Activated CD4-positive, alpha-beta T cell treated with anti-CD3 and anti-CD28 coated beads, Interleukin-2, amount 10 ng/mL, durations not matched to agents 24 days and 14 days (primary cell): ENCODE measurements around the gene IFNA17. TPM values are rescaled to one million over a fixed set of nuclear protein-coding genes. Genes with fewer than 3 reads are reported as not detected.
A peak's percentile ranks its signal among the peaks of the same experiment; 100 is the strongest.
"Not testable (repeated sequence)": the region's sequence is repeated elsewhere in the genome, so short reads cannot be mapped to it uniquely, and the experiment has no call there.

Experiments used
- DNase-seq: peaks from one replicate; pipeline ENCODE4 v3.0.0; 2022
- H3K27ac Mint-ChIP-seq: one replicate; pipeline ENCODE4 v1.8.0; 2022; ENCODE audit warnings: mild to moderate bottlenecking, mixed read lengths
- H3K27me3 Mint-ChIP-seq: one replicate; pipeline ENCODE4 v1.8.0; 2022; ENCODE audit warnings: mixed read lengths
- H3K36me3 Mint-ChIP-seq: one replicate; pipeline ENCODE4 v1.8.0; 2022; ENCODE audit warnings: low read depth, mild to moderate bottlenecking, mixed read lengths
- H3K4me1 Mint-ChIP-seq: one replicate; pipeline ENCODE4 v1.8.0; 2021; ENCODE audit warnings: mixed read lengths
- H3K4me3 Mint-ChIP-seq: one replicate; pipeline ENCODE4 v1.8.0; 2022; ENCODE audit warnings: mild to moderate bottlenecking, moderate library complexity, mixed read lengths
- H3K9me3 Mint-ChIP-seq: one replicate; pipeline ENCODE4 v1.8.0; 2021; ENCODE audit warnings: mixed read lengths
- intact Hi-C: fragments of 100-400 bp; cut with micrococcal nuclease; formaldehyde crosslinking; loops from one replicate; pipeline ENCODE4 v1.15.1; 2023
- total RNA-seq: library from RNA; stranded (reverse); gene quantifications from 2 replicates; pipeline ENCODE4 v1.2.3, GENCODE V29; 2022

Gene IFNA17
- total RNA-seq, 1 donor from 2014 or later, result not detected

GRCh38 chr9:21235468-21236359 is 7.7 kb upstream of the IFNA17 start:
- not testable (repeated sequence) for H3K36me3 Mint-ChIP-seq, H3K4me3 Mint-ChIP-seq, H3K27ac Mint-ChIP-seq, H3K4me1 Mint-ChIP-seq, H3K9me3 Mint-ChIP-seq
- peaks cover 22% of the 10 kb centered on the region for H3K27me3 Mint-ChIP-seq
- peak; percentile 72 for DNase-seq
- intact Hi-C loops, result loop anchor here (10.0 kb wide), 2 partner anchors 159 to 559 kb away; no protein-coding TSS in a partner anchor

- Mint-ChIP-seq H3K27ac (no peak overlapping the region), H3K9me3 (no peaks in the 10 kb centered on the region), H3K4me1 (peaks cover 2% of the 10 kb centered on the region), H3K4me3 (no peak overlapping the region), H3K36me3 (no peaks in the 10 kb centered on the region), H3K27me3 (peaks cover 22% of the 10 kb centered on the region)
- DNase-seq, result no peak
- intact Hi-C loops, result loop anchor here (10.0 kb wide), 2 partner anchors 161 to 561 kb away; no protein-coding TSS in a partner anchor
Observed at GRCh38 chr9:21234153-21234687, 6.2 kb upstream of the IFNA17 start.

- intact Hi-C loops, result loop anchor here (10.0 kb wide), 2 partner anchors 162 to 562 kb away; no protein-coding TSS in a partner anchor
- Mint-ChIP-seq H3K9me3 (no peaks in the 10 kb centered on the region), H3K27ac (no peak overlapping the region), H3K27me3 (peaks cover 18% of the 10 kb centered on the region), H3K4me1 (peaks cover 2% of the 10 kb centered on the region), H3K36me3 (no peaks in the 10 kb centered on the region), H3K4me3 (no peak overlapping the region)
- DNase-seq, result no peak
Observed at GRCh38 chr9:21233258-21233657, 5.2 kb upstream of the IFNA17 start.

- not testable (repeated sequence) for H3K4me3 Mint-ChIP-seq, H3K9me3 Mint-ChIP-seq, H3K27ac Mint-ChIP-seq, DNase-seq, H3K36me3 Mint-ChIP-seq, H3K4me1 Mint-ChIP-seq
- H3K27me3 Mint-ChIP-seq, result peaks cover 44% of the 10 kb centered on the region
- intact Hi-C loops, result loop anchor here (10.0 kb wide), 1 partner anchor 108 kb away; no protein-coding TSS in a partner anchor
Observed at GRCh38 chr9:21217211-21217610, 10.8 kb downstream of the IFNA17 start, which contains the start of gene IFNA16. TSS of gene IFNA16 (minus strand) at chr9:21217311. CDS start at chr9:21217305, 6 bp downstream.

GRCh38 chr9:21213411-21214326 is 14.4 kb downstream of the IFNA17 start:
- intact Hi-C loops, result loop anchor here (10.0 kb wide), 1 partner anchor 111 kb away; no protein-coding TSS in a partner anchor
- not testable (repeated sequence) for H3K36me3 Mint-ChIP-seq, H3K27ac Mint-ChIP-seq, DNase-seq, H3K4me1 Mint-ChIP-seq, H3K9me3 Mint-ChIP-seq, H3K4me3 Mint-ChIP-seq
- H3K27me3 Mint-ChIP-seq, result peaks cover 27% of the 10 kb centered on the region

GRCh38 chr9:21212160-21212559 is 15.9 kb downstream of the IFNA17 start:
- not testable (repeated sequence) for H3K36me3 Mint-ChIP-seq, DNase-seq, H3K4me1 Mint-ChIP-seq, H3K27ac Mint-ChIP-seq, H3K9me3 Mint-ChIP-seq, H3K4me3 Mint-ChIP-seq
- intact Hi-C loops, result loop anchor here (10.0 kb wide), 1 partner anchor 113 kb away; no protein-coding TSS in a partner anchor
- peaks cover 21% of the 10 kb centered on the region for H3K27me3 Mint-ChIP-seq

GRCh38 chr9:21210782-21211181 is 17.2 kb downstream of the IFNA17 start:
- not testable (repeated sequence) for DNase-seq, H3K36me3 Mint-ChIP-seq, H3K4me3 Mint-ChIP-seq, H3K9me3 Mint-ChIP-seq, H3K4me1 Mint-ChIP-seq, H3K27ac Mint-ChIP-seq
- peaks cover 18% of the 10 kb centered on the region for H3K27me3 Mint-ChIP-seq
- intact Hi-C loops, result loop anchor here (10.0 kb wide), 1 partner anchor 114 kb away; no protein-coding TSS in a partner anchor

GRCh38 chr9:21210311-21210710 is 17.7 kb downstream of the IFNA17 start:
- H3K4me3 Mint-ChIP-seq, result no peak overlapping the region
- no peaks in the 10 kb centered on the region for H3K36me3 Mint-ChIP-seq
- H3K27ac Mint-ChIP-seq, result no peak overlapping the region
- DNase-seq, result no peak
- intact Hi-C loops, result loop anchor here (10.0 kb wide), 1 partner anchor 114 kb away; no protein-coding TSS in a partner anchor
- H3K4me1 Mint-ChIP-seq, result peaks cover 3% of the 10 kb centered on the region
- no peaks in the 10 kb centered on the region for H3K9me3 Mint-ChIP-seq
- peaks cover 17% of the 10 kb centered on the region for H3K27me3 Mint-ChIP-seq

- H3K27ac Mint-ChIP-seq, H3K9me3 Mint-ChIP-seq, H3K4me1 Mint-ChIP-seq, H3K4me3 Mint-ChIP-seq, H3K36me3 Mint-ChIP-seq, DNase-seq, intact Hi-C loops: not testable (repeated sequence)
- H3K27me3 Mint-ChIP-seq, result peaks cover 24% of the 10 kb centered on the region
Observed at GRCh38 chr9:21207043-21207442, 21.0 kb downstream of the IFNA17 start, which contains the start of gene IFNA10. TSS of gene IFNA10 (minus strand) at chr9:21207143. CDS start at chr9:21207097, 46 bp downstream.

- no peak overlapping the region for H3K4me3 Mint-ChIP-seq
- intact Hi-C loops, result no loop called here
- no peaks in the 10 kb centered on the region for H3K4me1 Mint-ChIP-seq
- H3K27ac Mint-ChIP-seq, result no peak overlapping the region
- H3K36me3 Mint-ChIP-seq, result no peaks in the 10 kb centered on the region
- peaks cover 35% of the 10 kb centered on the region for H3K27me3 Mint-ChIP-seq
- no peaks in the 10 kb centered on the region for H3K9me3 Mint-ChIP-seq
- no peak for DNase-seq
Observed at GRCh38 chr9:21205204-21205603, 22.8 kb downstream of the IFNA17 start.

GRCh38 chr9:21202105-21202504 is 25.9 kb downstream of the IFNA17 start, which contains the start of gene IFNA7:
TSS of gene IFNA7 (minus strand) at chr9:21202205. CDS start at chr9:21202165, 40 bp downstream.
- H3K4me1 Mint-ChIP-seq, H3K4me3 Mint-ChIP-seq, H3K9me3 Mint-ChIP-seq, intact Hi-C loops, DNase-seq, H3K27ac Mint-ChIP-seq, H3K36me3 Mint-ChIP-seq: not testable (repeated sequence)
- H3K27me3 Mint-ChIP-seq, result peaks cover 40% of the 10 kb centered on the region

- H3K36me3 Mint-ChIP-seq, H3K9me3 Mint-ChIP-seq, H3K27ac Mint-ChIP-seq, H3K4me1 Mint-ChIP-seq: not testable (repeated sequence)
- H3K27me3 Mint-ChIP-seq, result peaks cover 14% of the 10 kb centered on the region
- H3K4me3 Mint-ChIP-seq, result peak overlapping the region; percentile 45
- peak; percentile 84 for DNase-seq
- intact Hi-C loops, result loop anchor here (1.0 kb wide), 1 partner anchor 594 kb away; no protein-coding TSS in a partner anchor
Observed at GRCh38 chr9:21194867-21195776, 32.9 kb downstream of the IFNA17 start.
